Upper lobe of left lung (tissue), 6 donors: Measurements from ENCODE around the gene ADAMTS13. TPM values are rescaled to one million over a fixed set of nuclear protein-coding genes. Genes with fewer than 3 reads are reported as not detected.

Experiments
- ATAC-seq, 2 donors: fragments of 200-7000 bp; cut with Tn5 transposase; one replicate each; pipeline ENCODE4 v1.9.1; 2022; ENCODE audit warnings: mild to moderate bottlenecking in 2 of 2, moderate library complexity in 2 of 2; ENCODE audit not compliant: low FRiP score in 2 of 2
- DNase-seq, 2 donors: peaks; one replicate each; pipeline ENCODE4 v3.0.0-alpha.2; 2019 to 2020
- H3K27ac ChIP-seq, 4 donors: fragments of 200-600 bp; sonication (generic); one replicate each; pipeline ENCODE4 v1.5.1; 2016 to 2019
- H3K27me3 ChIP-seq, 4 donors: fragments of 200-600 bp; sonication (generic); one replicate each; pipeline ENCODE4 v1.5.1; 2017 to 2019
- H3K36me3 ChIP-seq, 4 donors: fragments of 200-600 bp; sonication (generic); one replicate each; pipeline ENCODE4 v1.5.1; 2016 to 2019
- H3K4me1 ChIP-seq, 4 donors: fragments of 200-600 bp; sonication (generic); one replicate each; pipeline ENCODE4 v1.5.1; 2018 to 2019
- H3K4me3 ChIP-seq, 4 donors: fragments of 200-600 bp; sonication (generic); one replicate each; pipeline ENCODE4 v1.5.1; 2017 to 2019; ENCODE audit warnings: mild to moderate bottlenecking in 2 of 4, moderate library complexity in 1 of 4
- H3K9me3 ChIP-seq, 4 donors: fragments of 200-600 bp; sonication (generic); one replicate each; pipeline ENCODE4 v1.5.1; 2018 to 2019
- CTCF ChIP-seq, 6 experiments: fragments of 450-650 bp in 4 of 6; fragments of 200-600 bp in 2 of 6; sonication (generic) in 2 of 6; IDR thresholded peaks; one replicate each; pipeline ENCODE4 v1.5.1; 2016 to 2019; ENCODE audit warnings: antibody characterized with exemption in 6 of 6
- EP300 ChIP-seq, 4 donors: sonication (generic); formaldehyde crosslinking; IDR thresholded peaks; one replicate each; pipeline ENCODE4 v1.5.1; 2017; ENCODE audit warnings: antibody characterized with exemption in 4 of 4, control low read depth in 2 of 4
- POLR2A ChIP-seq, 4 donors: fragments of 450-650 bp; IDR thresholded peaks; one replicate each; pipeline ENCODE4 v1.5.1; 2016 to 2017; ENCODE audit warnings: antibody characterized with exemption in 4 of 4, mild to moderate bottlenecking in 2 of 4
- POLR2AphosphoS5 ChIP-seq, 2 donors: sonication (generic); formaldehyde crosslinking; IDR thresholded peaks; one replicate each; pipeline ENCODE4 v1.5.1; 2017; ENCODE audit warnings: antibody characterized with exemption in 2 of 2
- WGBS, 2 donors: methylation state at CpG; one replicate each; pipeline ENCODE4 v1.1.5; 2017 to 2018; 5-methylcytosine and 5-hydroxymethylcytosine counted together
- total RNA-seq, 6 donors: library from RNA; depleted of rRNA in 4 of 6; stranded (reverse); fragments of >200 nt in 4 of 6; gene quantifications; one replicate each; pipeline versions ENCODE4 v1.1.0 to v1.2.1, GENCODE V29; 2016 to 2021
- donor health status: DM: no; HTN: no; CAD: no; lungs with moderate emphysema.
- donor health status: DM: no; HTN: yes; CAD: no; lungs with severe emphysema.

The ADAMTS13 gene
- total RNA-seq, 6 donors from 2014 or later, result 1.4 to 9.4 (median 2.5) TPM

- DNase-seq (no peak), ATAC-seq (no peak)
- WGBS, 2 donors, result 92 to 98% methylated on average over 11 to 12 of the region's 12 CpGs
- Histone ChIP-seq H3K9me3 (no peaks in the 10 kb centered on the region), H3K4me3 (no peak overlapping the region), H3K4me1 (peaks cover 5 to 25% (median 15%) of the 10 kb centered on the region in 4 donors), H3K27me3 (peaks cover 0 to 9% (median 3%) of the 10 kb centered on the region in 4 donors), H3K36me3 (no peaks in the 10 kb centered on the region), H3K27ac (no peak overlapping the region)
- TF ChIP-seq EP300 (IDR thresholded peaks at IDR 0.05) (no peak), CTCF (IDR thresholded peaks at IDR 0.05) (no peak), POLR2AphosphoS5 (IDR thresholded peaks at IDR 0.05) (no peak), POLR2A (IDR thresholded peaks at IDR 0.05) (no peak)
These were observed 2.0 kb downstream of the ADAMTS13 start for GRCh38 chr9:133424187-133424586.

GRCh38 chr9:133425049-133425632, 3.0 kb downstream of the ADAMTS13 start:
- TF ChIP-seq CTCF (IDR thresholded peaks at IDR 0.05) (no peak), EP300 (IDR thresholded peaks at IDR 0.05) (no peak), POLR2AphosphoS5 (IDR thresholded peaks at IDR 0.05) (no peak), POLR2A (IDR thresholded peaks at IDR 0.05) (no peak)
- H3K27me3 ChIP-seq, result peaks cover 0 to 9% (median 3%) of the 10 kb centered on the region in 4 donors
- WGBS, 2 donors, result 88 to 91% methylated on average over 8 to 22 of the region's 22 CpGs
- no peak overlapping the region for H3K4me3 ChIP-seq
- ATAC-seq (no peak), DNase-seq (no peak)
- H3K27ac ChIP-seq, result no peak overlapping the region
- peaks cover 7 to 33% (median 15%) of the 10 kb centered on the region in 4 donors for H3K4me1 ChIP-seq
- no peaks in the 10 kb centered on the region for H3K36me3 ChIP-seq
- no peaks in the 10 kb centered on the region for H3K9me3 ChIP-seq

GRCh38 chr9:133426011-133426410, 3.8 kb downstream of the ADAMTS13 start:
- Histone ChIP-seq H3K4me1 (peaks cover 7 to 33% (median 15%) of the 10 kb centered on the region in 4 donors), H3K27ac (no peak overlapping the region)
- no peak for ATAC-seq

GRCh38 chr9:133427658-133428348, 5.6 kb downstream of the ADAMTS13 start:
- Histone ChIP-seq H3K4me1 (peaks cover 7 to 22% (median 10%) of the 10 kb centered on the region in 4 donors), H3K9me3 (no peaks in the 10 kb centered on the region), H3K4me3 (peak overlapping the region in 2 of 4 donors; percentile 36 to 47), H3K27me3 (peaks cover 0 to 9% (median 3%) of the 10 kb centered on the region in 4 donors), H3K27ac (no peak overlapping the region), H3K36me3 (no peaks in the 10 kb centered on the region)
- WGBS, 2 donors, result 65 to 67% methylated on average over 10 of the region's 10 CpGs
- ATAC-seq (no peak), DNase-seq (no peak)
- TF ChIP-seq POLR2AphosphoS5 (IDR thresholded peaks at IDR 0.05) (no peak), EP300 (IDR thresholded peaks at IDR 0.05) (no peak), CTCF (IDR thresholded peaks at IDR 0.05) (no peak), POLR2A (IDR thresholded peaks at IDR 0.05) (no peak)

More at GRCh38 chr9:133426011-133426410, 3.8 kb downstream of the ADAMTS13 start:
- 96 to 100% methylated on average over 2 to 11 of the region's 11 CpGs for WGBS, 2 donors
- no peak for DNase-seq
- Histone ChIP-seq H3K36me3 (no peaks in the 10 kb centered on the region), H3K4me3 (no peak overlapping the region), H3K27me3 (peaks cover 0 to 9% (median 3%) of the 10 kb centered on the region in 4 donors), H3K9me3 (no peaks in the 10 kb centered on the region)
- no peak for TF ChIP-seq CTCF (IDR thresholded peaks at IDR 0.05)
- no peak for TF ChIP-seq EP300 (IDR thresholded peaks at IDR 0.05)
- TF ChIP-seq POLR2A (IDR thresholded peaks at IDR 0.05), result no peak
- no peak for TF ChIP-seq POLR2AphosphoS5 (IDR thresholded peaks at IDR 0.05)
